SK-N-SH (cell line): ENCODE measurements around the gene DCK.
"Not testable (repeated sequence)": the region's sequence is repeated elsewhere in the genome, so short reads cannot be mapped to it uniquely, and the experiment has no call there.

Source experiments
- CTCF ChIP-seq: fragments of 200-600 bp; sonication (generic); IDR thresholded peaks from 2 replicates; pipeline ENCODE4 v1.6.1; 2017; ENCODE audit warnings: antibody characterized with exemption, mild to moderate bottlenecking, moderate library complexity
- ELF1 ChIP-seq: IDR thresholded peaks from 2 replicates; pipeline ENCODE4 v1.4.0; 2012
- IRF3 ChIP-seq: fragments of 150-350 bp; IDR thresholded peaks from 2 replicates; pipeline ENCODE4 v1.6.1; 2016; ENCODE audit warnings: mild to moderate bottlenecking, low read depth, low read length
- RXRA ChIP-seq: IDR thresholded peaks from 2 replicates; pipeline ENCODE4 v1.4.0; 2012; ENCODE audit warnings: low read depth, mild to moderate bottlenecking, borderline replicate concordance
- SIN3A ChIP-seq: IDR thresholded peaks from 2 replicates; pipeline ENCODE4 v1.6.1; 2012; ENCODE audit warnings: low read depth, mild to moderate bottlenecking, low read length, moderate library complexity, borderline replicate concordance
- TEAD4 ChIP-seq: IDR thresholded peaks from 2 replicates; pipeline ENCODE4 v1.4.0; 2012; ENCODE audit warnings: mild to moderate bottlenecking, borderline replicate concordance; ENCODE audit not compliant: insufficient read depth

GRCh38 chr4:71053613-71054012, 60.2 kb downstream of the DCK start:
- TF ChIP-seq IRF3, CTCF, ELF1, RXRA, SIN3A, TEAD4: not testable (repeated sequence)
